Measurements from ENCODE around the gene SOX10. TPM values are rescaled to one million over a fixed set of nuclear protein-coding genes. Genes with fewer than 3 reads are reported as not detected.
"Not testable (repeated sequence)": the region's sequence is repeated elsewhere in the genome, so short reads cannot be mapped to it uniquely, and the experiment has no call there.

Gene SOX10
- total RNA-seq, 1 donor from 2014 or later, result 5.1 TPM

- no peak for DNase-seq (ENCODE audit: low spot score)
Measured at GRCh38 chr22:37985751-37986281, 1.5 kb upstream of the SOX10 start.

GRCh38 chr22:37985050-37985585 is 763 bp upstream of the SOX10 start:
- DNase-seq (ENCODE audit: low spot score), result no peak

- no peak for DNase-seq (ENCODE audit: low spot score)
Measured at GRCh38 chr22:37982938-37983859, 1.2 kb downstream of the SOX10 start.

- DNase-seq (ENCODE audit: low spot score), result no peak
Measured at GRCh38 chr22:37982151-37982785, 2.1 kb downstream of the SOX10 start.

DNA sequence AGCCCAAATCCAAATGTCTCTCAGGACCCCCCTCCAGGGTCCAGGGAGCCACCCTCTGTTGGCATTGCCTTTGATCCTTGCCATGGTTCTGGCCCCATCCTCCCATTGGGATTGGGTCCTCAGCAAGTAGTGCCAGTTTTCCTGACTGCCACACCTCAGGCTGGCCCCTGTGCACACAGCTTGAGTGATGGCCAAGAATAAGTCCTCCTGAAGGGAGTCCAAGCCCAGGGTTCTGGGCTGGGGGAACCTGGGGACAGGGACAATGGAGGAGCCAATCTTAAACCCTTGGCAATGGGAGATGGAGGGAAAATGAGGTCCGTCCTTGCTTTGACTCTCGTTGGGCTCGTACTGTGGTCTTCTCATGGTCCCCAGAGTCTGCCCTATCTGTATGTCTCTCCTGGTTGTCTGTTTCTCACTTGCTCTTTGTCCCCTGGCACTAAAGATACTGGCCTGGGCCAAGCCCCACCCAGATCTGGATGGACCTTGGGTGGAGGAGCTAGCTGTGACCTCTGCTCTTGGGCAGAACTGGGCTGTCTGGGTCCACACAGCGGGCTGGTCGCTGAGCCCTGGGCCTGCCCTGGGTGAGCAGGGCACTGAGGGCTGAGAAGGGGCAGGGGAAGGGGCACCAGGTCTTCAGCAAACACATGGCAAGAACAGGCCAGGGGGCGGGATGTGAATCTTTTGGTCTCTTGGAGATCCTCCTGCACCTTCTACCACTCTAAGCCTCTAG is 2.9 kb downstream of the SOX10 start:
- DNase-seq (ENCODE audit: low spot score), result peak; percentile 19

DNA sequence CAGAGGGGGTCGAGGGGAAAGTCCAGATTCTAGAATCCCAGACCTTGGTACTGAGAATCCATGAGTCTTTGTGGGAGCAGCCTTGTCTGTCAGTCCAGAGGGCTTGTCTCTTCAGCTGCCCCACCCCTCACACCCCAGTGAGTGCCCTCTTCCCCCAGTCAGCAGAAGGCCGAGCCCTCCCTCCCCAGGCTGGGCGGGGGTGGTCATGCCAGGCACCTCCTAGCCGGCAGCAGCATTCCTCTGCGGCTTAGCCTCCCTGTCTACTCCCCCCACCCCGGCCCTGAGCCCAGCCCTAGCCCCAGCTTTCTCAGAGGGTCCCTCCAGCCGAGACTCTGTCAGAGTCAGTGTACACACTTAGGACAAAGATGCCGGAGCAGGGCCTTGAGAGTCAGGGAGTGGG is 4.6 kb downstream of the SOX10 start:
- DNase-seq (ENCODE audit: low spot score), result no peak

DNA sequence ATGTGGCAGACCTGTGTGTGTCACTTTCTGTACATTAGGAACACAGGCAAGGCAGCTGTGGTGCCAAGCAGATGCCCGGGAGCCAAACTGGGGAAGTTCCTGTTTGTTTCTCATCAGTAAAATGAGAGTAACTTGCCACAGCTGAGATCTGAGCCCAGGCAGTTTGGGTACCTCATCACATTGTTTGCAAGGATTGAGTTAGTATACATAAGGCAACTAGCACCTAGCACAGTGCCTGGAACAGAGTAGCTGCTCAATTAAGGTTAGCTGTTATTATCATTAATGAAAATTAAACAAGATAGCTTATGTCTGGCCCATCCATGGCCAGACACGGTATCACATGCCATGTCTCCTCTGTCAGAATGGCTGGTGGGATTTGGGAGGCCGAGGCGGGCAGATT is 7.8 kb downstream of the SOX10 start:
- no peak for DNase-seq (ENCODE audit: low spot score)

GRCh38 chr22:37976022-37976421 is 8.3 kb downstream of the SOX10 start:
- DNase-seq (ENCODE audit: low spot score), result not testable (repeated sequence)

GRCh38 chr22:37975153-37975552 is 9.2 kb downstream of the SOX10 start:
- no peak for DNase-seq (ENCODE audit: low spot score)

DNA sequence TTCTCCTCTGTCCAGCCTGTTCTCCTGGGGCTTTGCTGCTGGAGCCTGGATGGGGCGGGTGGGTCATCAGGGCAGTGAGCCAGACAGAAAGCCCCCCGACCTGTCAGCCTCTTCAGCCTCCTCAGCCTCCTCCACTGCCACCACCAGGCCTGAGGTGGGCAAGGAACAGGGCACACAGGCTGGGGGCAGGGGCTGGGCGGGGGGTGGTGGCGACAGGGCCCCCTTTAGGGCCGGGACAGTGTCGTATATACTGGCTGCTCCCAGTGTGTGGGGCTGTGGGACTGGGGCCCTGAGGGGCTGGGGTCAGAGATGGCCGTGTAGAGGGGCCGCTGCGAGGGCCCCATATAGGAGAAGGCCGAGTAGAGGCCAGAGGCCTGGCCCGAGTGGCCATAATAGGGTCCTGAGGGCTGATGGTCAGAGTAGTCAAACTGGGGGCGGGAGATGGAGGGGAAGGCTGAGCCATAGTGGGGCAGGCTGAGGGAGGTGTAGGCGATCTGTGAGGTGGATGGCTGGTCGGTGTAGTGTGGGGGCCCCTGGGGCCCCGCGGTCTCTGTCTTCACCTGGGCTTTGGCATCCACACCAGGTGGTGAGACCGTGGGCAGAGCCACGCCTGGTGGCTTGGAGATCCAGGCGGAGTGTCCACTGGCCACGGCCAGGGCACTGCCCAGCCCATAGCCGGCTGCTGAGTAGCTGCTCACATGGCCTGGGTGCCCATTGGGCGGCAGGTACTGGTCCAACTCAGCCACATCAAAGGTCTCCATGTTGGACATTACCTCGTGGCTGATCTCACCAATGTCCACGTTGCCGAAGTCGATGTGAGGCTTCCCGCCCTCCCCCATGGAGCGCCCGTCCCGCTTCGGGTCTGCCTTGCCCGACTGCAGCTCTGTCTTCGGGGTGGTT is 10.8 kb downstream of the SOX10 start:
- DNase-seq (ENCODE audit: low spot score), result no peak

- DNase-seq (ENCODE audit: low spot score), result no peak
Measured at GRCh38 chr22:37972527-37972926, 11.8 kb downstream of the SOX10 start.

GRCh38 chr22:37971475-37972434 is 12.6 kb downstream of the SOX10 start:
- no peak for DNase-seq (ENCODE audit: low spot score)

GRCh38 chr22:37970864-37971263 is 13.5 kb downstream of the SOX10 start:
- DNase-seq (ENCODE audit: low spot score), result no peak

GRCh38 chr22:37968452-37969251 is 15.7 kb downstream of the SOX10 start:
- no peak for DNase-seq (ENCODE audit: low spot score)

GRCh38 chr22:37967637-37968451 is 16.5 kb downstream of the SOX10 start:
- no peak for DNase-seq (ENCODE audit: low spot score)

- DNase-seq (ENCODE audit: low spot score), result no peak
Measured at GRCh38 chr22:37967147-37967546, 17.2 kb downstream of the SOX10 start.

DNA sequence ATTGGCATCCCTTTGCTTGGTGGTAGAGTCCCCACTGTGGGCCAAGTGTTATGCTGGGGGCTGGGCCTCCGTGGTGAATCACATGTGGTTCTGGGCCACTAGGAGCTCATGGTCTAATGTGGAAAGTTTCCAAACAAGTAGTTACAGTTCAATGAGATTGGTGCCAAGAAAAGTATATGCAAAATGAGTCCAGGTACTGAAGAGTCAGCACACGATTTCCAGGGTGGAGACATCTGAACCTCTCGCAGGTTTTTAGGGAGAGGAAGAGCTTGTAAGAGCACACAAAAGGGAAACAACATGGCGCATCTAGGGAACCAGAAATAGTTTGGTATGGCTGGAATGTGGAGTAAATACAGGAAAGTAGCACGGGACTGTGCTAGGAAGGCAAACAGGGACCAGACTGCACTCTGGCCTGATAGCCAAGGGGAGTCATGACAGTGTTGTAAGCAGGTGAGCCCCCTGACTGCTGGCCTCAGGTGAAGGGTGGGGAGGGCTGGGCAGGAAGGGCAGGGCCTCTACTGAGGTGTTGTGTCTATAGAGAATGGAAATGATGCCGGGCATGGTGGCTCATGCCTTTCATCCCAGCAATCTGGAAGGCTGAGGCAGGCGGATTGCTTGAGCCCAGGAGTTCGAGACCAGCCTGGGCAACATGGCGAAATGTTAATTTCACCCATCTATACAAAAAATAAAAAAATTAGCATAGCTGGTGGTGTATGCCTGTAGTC is 18.3 kb downstream of the SOX10 start:
- DNase-seq (ENCODE audit: low spot score), result no peak
